ENCODE measurements around the gene ST7L. TPM values are rescaled to one million over a fixed set of nuclear protein-coding genes. Genes with fewer than 3 reads are reported as not detected.

The ST7L gene, protein sequence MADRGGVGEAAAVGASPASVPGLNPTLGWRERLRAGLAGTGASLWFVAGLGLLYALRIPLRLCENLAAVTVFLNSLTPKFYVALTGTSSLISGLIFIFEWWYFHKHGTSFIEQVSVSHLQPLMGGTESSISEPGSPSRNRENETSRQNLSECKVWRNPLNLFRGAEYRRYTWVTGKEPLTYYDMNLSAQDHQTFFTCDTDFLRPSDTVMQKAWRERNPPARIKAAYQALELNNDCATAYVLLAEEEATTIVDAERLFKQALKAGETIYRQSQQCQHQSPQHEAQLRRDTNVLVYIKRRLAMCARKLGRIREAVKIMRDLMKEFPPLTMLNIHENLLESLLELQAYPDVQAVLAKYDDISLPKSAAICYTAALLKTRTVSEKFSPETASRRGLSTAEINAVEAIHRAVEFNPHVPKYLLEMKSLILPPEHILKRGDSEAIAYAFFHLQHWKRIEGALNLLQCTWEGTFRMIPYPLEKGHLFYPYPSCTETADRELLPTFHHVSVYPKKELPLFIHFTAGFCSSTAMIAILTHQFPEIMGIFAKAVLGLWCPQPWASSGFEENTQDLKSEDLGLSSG
- total RNA-seq, result 17.4 and 23.2 TPM in 2 replicates

DNA sequence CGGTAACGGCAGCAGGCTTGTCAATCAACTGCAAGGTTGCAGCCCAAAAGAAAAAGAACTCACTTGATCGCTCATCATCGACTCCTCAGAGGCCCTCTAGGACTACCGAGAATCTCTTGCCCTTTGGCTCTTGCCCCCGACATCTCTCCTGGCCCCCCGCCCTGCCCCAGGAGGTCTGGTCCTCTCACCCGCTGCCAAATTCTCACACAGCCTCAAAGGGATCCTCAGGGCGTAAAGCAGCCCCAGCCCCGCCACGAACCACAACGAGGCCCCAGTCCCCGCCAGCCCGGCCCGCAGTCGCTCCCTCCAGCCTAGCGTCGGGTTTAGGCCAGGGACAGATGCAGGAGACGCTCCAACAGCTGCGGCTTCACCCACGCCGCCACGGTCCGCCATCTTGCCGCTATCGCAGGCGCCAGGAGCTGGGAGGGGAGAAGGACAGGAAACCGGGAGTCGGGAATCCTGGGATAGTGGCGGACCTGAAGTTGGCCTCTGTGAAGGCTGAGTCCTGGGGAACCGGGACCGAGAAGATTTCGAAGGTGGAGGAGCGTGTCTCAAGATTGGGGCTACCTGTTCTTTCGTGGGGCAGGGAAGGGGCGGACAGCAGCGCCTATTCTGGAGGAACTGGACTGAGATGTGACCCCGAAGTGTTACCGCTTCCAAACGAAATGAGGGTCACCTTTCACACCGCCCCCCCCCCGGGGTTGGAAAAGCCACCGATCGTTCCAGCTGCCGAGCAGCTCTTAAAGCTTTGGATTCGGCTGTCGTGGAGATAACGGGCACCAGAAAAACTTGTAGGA, at the start of gene ST7L:
ST7L (minus strand) TSS at position 421 of the 797 bp plus-strand sequence; CDS start at position 393, 28 bp downstream.

DNA sequence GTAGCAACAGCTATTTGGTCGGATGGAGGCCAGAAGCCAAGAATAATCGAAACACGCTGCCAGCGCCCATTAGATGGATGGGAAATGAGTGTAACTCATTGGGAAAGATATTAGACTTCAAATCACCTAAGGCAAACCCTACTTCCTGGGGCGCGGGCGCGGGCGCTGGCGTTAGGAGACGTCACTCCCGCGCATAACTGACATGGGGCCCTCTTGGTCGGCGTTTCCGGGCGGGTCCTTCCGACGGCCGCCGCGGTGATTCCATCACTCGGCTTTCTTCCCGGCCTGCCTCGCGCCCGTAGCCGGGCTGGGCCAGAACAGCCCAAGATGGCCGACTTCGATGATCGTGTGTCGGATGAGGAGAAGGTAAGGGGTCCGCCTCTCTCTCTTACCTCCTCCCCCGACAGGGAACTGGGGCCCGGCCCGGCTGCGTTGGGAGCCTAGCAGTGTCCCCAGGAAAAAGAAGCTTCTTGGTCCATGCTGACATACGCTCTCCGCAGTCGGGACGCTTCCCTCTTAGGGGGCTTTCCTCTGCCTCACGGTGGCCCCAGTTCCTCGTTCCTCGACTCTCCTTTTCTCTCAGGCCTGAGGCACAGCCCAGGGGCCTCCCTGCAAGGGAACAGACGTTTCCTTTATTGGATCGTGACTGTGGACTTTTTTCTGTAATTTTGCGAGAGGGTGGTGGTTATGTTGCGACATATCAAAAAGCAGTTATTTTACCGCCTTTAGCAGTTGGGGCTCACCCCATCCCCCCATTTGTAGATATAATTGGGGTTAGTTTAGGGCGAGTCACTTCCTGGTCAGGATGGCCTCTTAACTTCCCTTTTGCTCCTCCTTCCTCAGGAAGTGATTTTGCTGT, 806 bp upstream of the ST7L start, which contains the start of gene CAPZA1:
CAPZA1 (plus strand) TSS at position 315 of the 859 bp plus-strand sequence; CDS start at position 328, 13 bp downstream.

DNA sequence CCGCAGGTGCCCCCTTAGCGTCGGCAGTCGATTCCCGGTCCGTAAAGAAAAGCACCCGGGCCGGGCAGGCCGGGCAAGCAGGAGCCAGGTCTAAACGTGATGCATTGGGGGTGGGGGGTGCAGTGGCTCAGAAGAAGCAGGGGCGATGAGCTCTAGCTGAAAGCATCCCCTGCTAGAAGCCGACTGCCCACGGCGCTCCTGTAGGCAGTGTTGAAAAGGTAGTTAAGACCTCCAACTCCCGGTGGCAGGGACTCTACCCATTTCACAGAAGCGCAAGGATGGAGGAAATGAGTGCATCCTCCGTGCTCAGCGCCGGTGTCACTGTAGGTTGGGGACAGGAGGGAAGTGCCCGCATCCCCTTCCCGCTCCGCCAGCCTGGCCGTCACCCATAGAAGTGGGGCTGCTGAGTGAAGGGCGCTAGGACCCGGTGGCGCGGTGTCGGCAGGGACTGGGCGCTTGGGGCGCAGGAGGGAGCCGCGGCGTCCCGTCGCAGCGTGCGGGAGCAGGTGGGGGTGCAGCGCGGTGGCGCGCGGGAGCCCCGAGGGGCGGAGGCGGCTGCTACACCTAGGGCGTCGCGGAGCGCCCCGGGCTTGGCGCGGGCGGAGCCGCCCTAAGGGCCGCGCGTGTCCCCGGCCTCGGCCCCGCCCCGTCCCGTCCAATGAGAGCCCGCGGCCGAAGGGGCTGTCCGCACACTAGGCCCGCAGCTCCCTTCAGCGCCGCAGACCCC, 110.5 kb downstream of the ST7L start, which contains the start of gene WNT2B:
WNT2B (plus strand) TSS at position 688 of the 727 bp plus-strand sequence. CDS start 298 bp downstream, outside the sequence.

Other genes with a start within 250 kb of the ST7L start
- 14.6 and 17.1 TPM in 2 replicates for gene CTTNBP2NL, start 222.9 kb downstream of the ST7L start, total RNA-seq
- 0.75 and 1.2 TPM in 2 replicates for gene WNT2B, start 110.2 kb downstream of the ST7L start, total RNA-seq
- gene CAPZA1, start 691 bp upstream of the ST7L start, total RNA-seq, result 234 and 391 TPM in 2 replicates
- gene MOV10, start 55.5 kb upstream of the ST7L start, total RNA-seq, result 40.0 and 41.9 TPM in 2 replicates
- 395 and 669 TPM in 2 replicates for gene RHOC, start 88.0 kb upstream of the ST7L start, total RNA-seq
- 1.1 and 1.8 TPM in 2 replicates for gene PPM1J, start 96.2 kb upstream of the ST7L start, total RNA-seq